Stimulated activated CD4-positive, alpha-beta T cell treated with anti-CD3 and anti-CD28 coated beads, Interleukin-15, amount 100 ng/mL, for 1 hour (primary cell): ENCODE results near the gene TSHZ2.

Experiments
- DNase-seq, 2 donors: peaks; one replicate each; pipeline ENCODE4 v3.0.0-alpha.2; 2020; ENCODE audit warnings: low read depth in 1 of 2, low spot score in 1 of 2

Gene TSHZ2

GRCh38 chr20:53274365-53274764 is 302.2 kb downstream of the TSHZ2 start:
- no peak for DNase-seq

- DNase-seq = no peak
Observed at GRCh38 chr20:53274807-53275206, 302.6 kb downstream of the TSHZ2 start.

- no peak for DNase-seq
Observed at GRCh38 chr20:53276143-53276542, 304.0 kb downstream of the TSHZ2 start.

GRCh38 chr20:53278555-53278954 is 306.4 kb downstream of the TSHZ2 start:
- no peak for DNase-seq

GRCh38 chr20:53279735-53280134 is 307.6 kb downstream of the TSHZ2 start:
- no peak for DNase-seq

- DNase-seq = no peak
Observed at GRCh38 chr20:53281557-53282117, 309.5 kb downstream of the TSHZ2 start.

GRCh38 chr20:53282217-53282955 is 310.2 kb downstream of the TSHZ2 start:
- DNase-seq = no peak

- DNase-seq = no peak
Observed at GRCh38 chr20:53283011-53283410, 310.9 kb downstream of the TSHZ2 start.

- no peak for DNase-seq
Observed at GRCh38 chr20:53283597-53283996, 311.4 kb downstream of the TSHZ2 start.

- DNase-seq = no peak
Observed at GRCh38 chr20:53284256-53284655, 312.1 kb downstream of the TSHZ2 start.

GRCh38 chr20:53284696-53285095 is 312.5 kb downstream of the TSHZ2 start:
- no peak for DNase-seq

GRCh38 chr20:53287357-53288042 is 315.3 kb downstream of the TSHZ2 start:
- no peak for DNase-seq

GRCh38 chr20:53291548-53291947 is 319.4 kb downstream of the TSHZ2 start:
- DNase-seq = no peak

- DNase-seq = no peak
Observed at GRCh38 chr20:53292347-53292746, 320.2 kb downstream of the TSHZ2 start.

GRCh38 chr20:53294804-53295203 is 322.6 kb downstream of the TSHZ2 start:
- no peak for DNase-seq

GRCh38 chr20:53296025-53296424 is 323.9 kb downstream of the TSHZ2 start:
- DNase-seq = no peak

GRCh38 chr20:53296451-53297153 is 324.4 kb downstream of the TSHZ2 start:
- no peak for DNase-seq

- no peak for DNase-seq
Observed at GRCh38 chr20:53297154-53297529, 325.0 kb downstream of the TSHZ2 start.

- no peak for DNase-seq
Observed at GRCh38 chr20:53298260-53298659, 326.1 kb downstream of the TSHZ2 start.

GRCh38 chr20:53298911-53299310 is 326.8 kb downstream of the TSHZ2 start:
- no peak for DNase-seq

- DNase-seq = no peak
Observed at GRCh38 chr20:53299831-53300230, 327.7 kb downstream of the TSHZ2 start.

- no peak for DNase-seq
Observed at GRCh38 chr20:53301869-53302268, 329.7 kb downstream of the TSHZ2 start.
